Spleen (tissue), 11 donors: ENCODE results near the gene PCLO. TPM values are rescaled to one million over a fixed set of nuclear protein-coding genes. Genes with fewer than 3 reads are reported as not detected.
"Not testable (repeated sequence)": the region's sequence is repeated elsewhere in the genome, so short reads cannot be mapped to it uniquely, and the experiment has no call there.

Source experiments
- DNase-seq: peaks from one replicate; pipeline ENCODE4 v3.0.0-alpha.2; 2020
- H3K27ac ChIP-seq, 8 donors: fragments of 200-600 bp; sonication (generic) in 7 of 8; 1 replicate in 4 of 8; 2 replicates in 4 of 8; pipeline versions ENCODE4 v1.5.0 to v1.8.0; 2016 to 2021; ENCODE audit warnings: inconsistent platforms in 4 of 8, mild to moderate bottlenecking in 4 of 8, moderate library complexity in 1 of 8
- H3K27me3 ChIP-seq, 7 donors: fragments of 200-600 bp; sonication (generic) in 6 of 7; replicated peaks in 1 of 7; 1 replicate in 4 of 7; 2 replicates in 3 of 7; pipeline versions ENCODE4 v1.5.0 to v1.8.0; 2016 to 2021; ENCODE audit warnings: inconsistent platforms in 3 of 7, mild to moderate bottlenecking in 1 of 7
- H3K36me3 ChIP-seq, 6 donors: fragments of 200-600 bp; sonication (generic) in 5 of 6; 1 replicate in 4 of 6; 2 replicates in 2 of 6; pipeline versions ENCODE4 v1.5.0 to v1.8.0; 2016 to 2021; ENCODE audit warnings: inconsistent platforms in 2 of 6
- H3K4me1 ChIP-seq, 6 donors: fragments of 200-600 bp; sonication (generic) in 5 of 6; 1 replicate in 3 of 6; 2 replicates in 3 of 6; pipeline versions ENCODE4 v1.5.0 to v1.8.0; 2016 to 2021; ENCODE audit warnings: inconsistent platforms in 3 of 6
- H3K4me3 ChIP-seq, 8 donors: fragments of 200-600 bp; sonication (generic) in 7 of 8; 1 replicate in 4 of 8; 2 replicates in 4 of 8; pipeline versions ENCODE4 v1.5.0 to v1.8.0; 2016 to 2021; ENCODE audit warnings: inconsistent platforms in 4 of 8, mild to moderate bottlenecking in 4 of 8, moderate library complexity in 2 of 8
- H3K9me3 ChIP-seq, 8 donors: fragments of 200-600 bp; sonication (generic) in 7 of 8; 1 replicate in 4 of 8; 2 replicates in 4 of 8; pipeline versions ENCODE4 v1.5.0 to v1.8.0; 2016 to 2021; ENCODE audit warnings: inconsistent platforms in 4 of 8
- CTCF ChIP-seq, 11 experiments: fragments of 200-600 bp in 7 of 11; fragments of 450-650 bp in 4 of 11; sonication (generic) in 4 of 11; IDR thresholded peaks in 8 of 11; conservative IDR thresholded peaks in 3 of 11; 1 replicate in 7 of 11; 2 replicates in 4 of 11; pipeline versions ENCODE4 v1.4.0 to v1.8.0; 2016 to 2021; ENCODE audit warnings: antibody characterized with exemption in 11 of 11, inconsistent platforms in 4 of 11, mild to moderate bottlenecking in 1 of 11
- POLR2A ChIP-seq, 3 donors: fragments of 450-650 bp; IDR thresholded peaks; one replicate each; pipeline ENCODE4 v1.5.1; 2017; ENCODE audit warnings: antibody characterized with exemption in 3 of 3, mild to moderate bottlenecking in 1 of 3
- POLR2AphosphoS5 ChIP-seq, 3 donors: sonication (generic); formaldehyde crosslinking; IDR thresholded peaks; one replicate each; pipeline ENCODE4 v1.5.1; 2017; ENCODE audit warnings: antibody characterized with exemption in 3 of 3
- WGBS, 5 donors: extraction: QIAGEN DNeasy Blood & Tissue Kit in 3 of 5; methylation state at CpG; one replicate each; pipeline versions ENCODE4 v1.1.5 to v1.1.7; 2013 to 2018; 5-methylcytosine and 5-hydroxymethylcytosine counted together
- intact Hi-C: fragments of 100-400 bp; cut with DNase I; formaldehyde crosslinking; loops from one replicate; pipeline ENCODE4 v1.15.0; 2023; ENCODE audit warnings: low total_unique reads
- polyA plus RNA-seq, 3 donors: library from polyadenylated mRNA; stranded (reverse); fragments of 200-250 nt; gene quantifications; one replicate each; pipeline ENCODE4 v1.2.1, GENCODE V29; 2013
- total RNA-seq, 7 donors: library from RNA; depleted of rRNA in 3 of 7; stranded (reverse); fragments of >200 nt in 3 of 7; fragmentation: NEBNext Ultra II Directional in 4 of 7; extraction: Animal tissue kit (Norgen Biotek cat#: 25700) in 4 of 7; gene quantifications; one replicate each; pipeline versions ENCODE4 v1.1.0 to v1.2.1, GENCODE V29; 2016 to 2021
- donor health status: healthy with polysubstance abuse.
- donor health status: DM: no; HTN: no; CAD: no; lungs with moderate emphysema.
- donor health status: DM: no; HTN: no; CAD: no.
- donor health status: Bipolar disorder and iron deficiency.
- donor health status: healthy.
- donor health status: DM: no; HTN: no; CAD: no.
- donor health status: DM: yes; HTN: yes; CAD: no.

Gene PCLO
- total and polyA plus RNA-seq, 10 donors, result 0.05 to 9.9 (median 1.8) TPM

GRCh38 chr7:83032195-83032594 is 130.5 kb downstream of the PCLO start:
- intact Hi-C loops, result no loop called here
- Histone ChIP-seq H3K4me1 (no peaks in the 10 kb centered on the region), H3K27me3 (no peaks in the 10 kb centered on the region), H3K9me3 (peaks cover 0 to 14% (median 0%) of the 10 kb centered on the region in 8 donors), H3K27ac (no peak overlapping the region), H3K4me3 (no peak overlapping the region), H3K36me3 (no peaks in the 10 kb centered on the region)
- no peak for DNase-seq
- TF ChIP-seq POLR2A (IDR thresholded peaks at IDR 0.05) (no peak), CTCF (IDR thresholded peaks at IDR 0.05 in 8 of 11, conservative IDR thresholded peaks at IDR 0.05 in 3 of 11) (no peak), POLR2AphosphoS5 (IDR thresholded peaks at IDR 0.05) (no peak)

- H3K9me3 ChIP-seq, result peaks cover 0 to 32% (median 26%) of the 10 kb centered on the region in 8 donors
- peak; percentile 41 for DNase-seq
- intact Hi-C loops, result not testable (repeated sequence)
Observed at GRCh38 chr7:83023817-83024665, 138.6 kb downstream of the PCLO start.

GRCh38 chr7:83021032-83021431 is 141.7 kb downstream of the PCLO start:
- intact Hi-C loops, result no loop called here
- H3K9me3 ChIP-seq, result peaks cover 0 to 32% (median 26%) of the 10 kb centered on the region in 8 donors
- 86 to 93% (median 87%) methylated on average over 1 of the region's 1 CpG for WGBS, 5 donors
- no peak for DNase-seq
- H3K4me1 ChIP-seq, result no peaks in the 10 kb centered on the region
- H3K4me3 ChIP-seq, result no peak overlapping the region
- no peak for TF ChIP-seq CTCF (IDR thresholded peaks at IDR 0.05 in 8 of 11, conservative IDR thresholded peaks at IDR 0.05 in 3 of 11)
- no peak for TF ChIP-seq POLR2AphosphoS5 (IDR thresholded peaks at IDR 0.05)
- TF ChIP-seq POLR2A (IDR thresholded peaks at IDR 0.05), result no peak
- H3K27me3 ChIP-seq, result no peaks in the 10 kb centered on the region
- no peaks in the 10 kb centered on the region for H3K36me3 ChIP-seq
- no peak overlapping the region for H3K27ac ChIP-seq

More at GRCh38 chr7:83023817-83024665, 138.6 kb downstream of the PCLO start:
- H3K4me1 ChIP-seq, H3K4me3 ChIP-seq, H3K27ac ChIP-seq, H3K27me3 ChIP-seq, H3K36me3 ChIP-seq: not testable (repeated sequence)
- WGBS, 5 donors, result 90 to 96% (median 95%) methylated on average over 30 to 31 of the region's 31 CpGs

GRCh38 chr7:83020161-83020560 is 142.5 kb downstream of the PCLO start:
- TF ChIP-seq POLR2A (IDR thresholded peaks at IDR 0.05), result no peak
- TF ChIP-seq CTCF (IDR thresholded peaks at IDR 0.05 in 8 of 11, conservative IDR thresholded peaks at IDR 0.05 in 3 of 11), result no peak
- TF ChIP-seq POLR2AphosphoS5 (IDR thresholded peaks at IDR 0.05), result no peak
- DNase-seq, result no peak
- H3K36me3 ChIP-seq, result no peaks in the 10 kb centered on the region
- no peaks in the 10 kb centered on the region for H3K27me3 ChIP-seq
- no peak overlapping the region for H3K4me3 ChIP-seq
- intact Hi-C loops, result no loop called here
- WGBS, 5 donors, result 66 to 81% (median 76%) methylated on average over 1 of the region's 1 CpG
- H3K9me3 ChIP-seq, result peaks cover 0 to 32% (median 26%) of the 10 kb centered on the region in 8 donors
- H3K4me1 ChIP-seq, result no peaks in the 10 kb centered on the region
- no peak overlapping the region for H3K27ac ChIP-seq
